H9 (cell line): Measurements from ENCODE around the gene APCDD1. TPM values are rescaled to one million over a fixed set of nuclear protein-coding genes. Genes with fewer than 3 reads are reported as not detected.

Source experiments
- DNase-seq: peaks from one replicate; pipeline ENCODE4 v3.0.0-alpha.2; 2017
- H2AFZ ChIP-seq: one replicate; pipeline ENCODE4 v1.6.1; 2013; ENCODE audit warnings: mild to moderate bottlenecking, low read length, control low read depth, moderate library complexity
- H2AK5ac ChIP-seq: 2 replicates; pipeline ENCODE4 v1.6.1; 2013; ENCODE audit warnings: low read length, control low read depth, mixed read lengths; ENCODE audit not compliant: insufficient read length
- H2BK120ac ChIP-seq: one replicate; pipeline ENCODE4 v1.6.1; 2013; ENCODE audit warnings: low read depth, mild to moderate bottlenecking, low read length, control low read depth, inconsistent platforms; ENCODE audit not compliant: poor library complexity, severe bottlenecking
- H2BK12ac ChIP-seq: 2 replicates; pipeline ENCODE4 v1.6.1; 2013; ENCODE audit warnings: low read length, control low read depth, mixed read lengths, low read depth; ENCODE audit not compliant: insufficient read length
- H2BK15ac ChIP-seq: 2 replicates; pipeline ENCODE4 v1.6.1; 2013; ENCODE audit warnings: low read depth, low read length, control low read depth
- H2BK20ac ChIP-seq: one replicate; pipeline ENCODE4 v1.6.1; 2013; ENCODE audit warnings: low read depth, mild to moderate bottlenecking, low read length, control low read depth, inconsistent platforms; ENCODE audit not compliant: poor library complexity, severe bottlenecking
- H2BK5ac ChIP-seq: 2 replicates; pipeline ENCODE4 v1.6.1; 2013; ENCODE audit warnings: low read length, control low read depth, mixed read lengths; ENCODE audit not compliant: insufficient read length
- H3K14ac ChIP-seq: 2 replicates; pipeline ENCODE4 v1.6.1; 2013; ENCODE audit warnings: low read length, control low read depth; ENCODE audit not compliant: insufficient read depth
- H3K18ac ChIP-seq: 2 replicates; pipeline ENCODE4 v1.6.1; 2013; ENCODE audit warnings: low read depth, mild to moderate bottlenecking, mixed read lengths, low read length, control low read depth; ENCODE audit not compliant: insufficient read length
- H3K23ac ChIP-seq: 2 replicates; pipeline ENCODE4 v1.6.1; 2013; ENCODE audit warnings: low read length, control low read depth, mixed read lengths, low read depth; ENCODE audit not compliant: insufficient read length
- H3K23me2 ChIP-seq: 2 replicates; pipeline ENCODE4 v1.6.1; 2013; ENCODE audit warnings: low read depth, mild to moderate bottlenecking, mixed read lengths, low read length, control low read depth; ENCODE audit not compliant: insufficient read length, poor library complexity, severe bottlenecking
- H3K27ac ChIP-seq: 2 replicates; pipeline ENCODE4 v1.5.1; 2013; ENCODE audit warnings: low read length, control low read depth, mixed read lengths, low read depth; ENCODE audit not compliant: insufficient read length
- H3K27me3 ChIP-seq: 2 replicates; pipeline ENCODE4 v1.6.1; 2013; ENCODE audit warnings: low read length, control low read depth, inconsistent platforms; ENCODE audit not compliant: insufficient read depth
- H3K4ac ChIP-seq: 2 replicates; pipeline ENCODE4 v1.6.1; 2013; ENCODE audit warnings: low read depth, mild to moderate bottlenecking, control low read depth, inconsistent platforms, low read length, moderate library complexity
- H3K4me1 ChIP-seq: 2 replicates; pipeline ENCODE4 v1.6.1; 2013; ENCODE audit warnings: low read length, control low read depth, inconsistent platforms; ENCODE audit not compliant: insufficient read depth
- H3K4me2 ChIP-seq: 2 replicates; pipeline ENCODE4 v1.6.1; 2013; ENCODE audit warnings: low read length, control low read depth, mixed read lengths; ENCODE audit not compliant: insufficient read length, insufficient read depth
- H3K56ac ChIP-seq: 2 replicates; pipeline ENCODE4 v1.6.1; 2013; ENCODE audit warnings: low read depth, mild to moderate bottlenecking, mixed read lengths, low read length, control low read depth; ENCODE audit not compliant: insufficient read length
- H3K79me1 ChIP-seq: 2 replicates; pipeline ENCODE4 v1.6.1; 2013; ENCODE audit warnings: low read depth, mild to moderate bottlenecking, moderate library complexity, low read length, control low read depth, inconsistent platforms; ENCODE audit not compliant: insufficient read depth, poor library complexity, severe bottlenecking
- H3K79me2 ChIP-seq: 2 replicates; pipeline ENCODE4 v1.6.1; 2013; ENCODE audit warnings: low read length, control low read depth, inconsistent platforms; ENCODE audit not compliant: insufficient read depth
- H3K9ac ChIP-seq: 2 replicates; pipeline ENCODE4 v1.6.1; 2013; ENCODE audit warnings: low read length, control low read depth, mixed read lengths; ENCODE audit not compliant: insufficient read length; ENCODE audit errors: extremely low read depth
- H3K9me3 ChIP-seq: one replicate; pipeline ENCODE4 v1.6.1; 2013; ENCODE audit warnings: low read depth, low read length, inconsistent platforms; ENCODE audit not compliant: control insufficient read depth
- H3T11ph ChIP-seq: one replicate; pipeline ENCODE4 v1.6.1; 2013; ENCODE audit warnings: mild to moderate bottlenecking, low read length, control low read depth, inconsistent platforms
- H4K20me1 ChIP-seq: one replicate; pipeline ENCODE4 v1.6.1; 2013; ENCODE audit not compliant: control insufficient read depth, insufficient read length, insufficient read depth
- H4K5ac ChIP-seq: 2 replicates; pipeline ENCODE4 v1.6.1; 2013; ENCODE audit warnings: low read depth, mild to moderate bottlenecking, mixed read lengths, low read length, control low read depth; ENCODE audit not compliant: insufficient read length
- H4K8ac ChIP-seq: replicated peaks from 2 replicates; pipeline ENCODE4 v1.6.1; 2013; ENCODE audit warnings: low read length, control low read depth, mixed read lengths, low read depth; ENCODE audit not compliant: insufficient read length
- H4K91ac ChIP-seq: 2 replicates; pipeline ENCODE4 v1.6.1; 2013; ENCODE audit warnings: low read depth, mild to moderate bottlenecking, moderate library complexity, mixed read lengths, low read length, control low read depth; ENCODE audit not compliant: insufficient read length
- H3K27ac Mint-ChIP-seq, 3 experiments: 2 replicates in 2 of 3; 3 replicates in 1 of 3; pipeline ENCODE4 v1.8.0; 2020 to 2021; ENCODE audit warnings: mixed read lengths in 3 of 3, mild to moderate bottlenecking in 1 of 3, moderate library complexity in 1 of 3
- H3K27me3 Mint-ChIP-seq: 2 replicates; pipeline ENCODE4 v1.8.0; 2021; ENCODE audit warnings: low read depth, mild to moderate bottlenecking, moderate library complexity, mixed read lengths
- H3K36me3 Mint-ChIP-seq, 3 experiments: 2 replicates in 2 of 3; 3 replicates in 1 of 3; pipeline ENCODE4 v1.8.0; 2020 to 2021; ENCODE audit warnings: low read depth in 3 of 3, mixed read lengths in 3 of 3; ENCODE audit not compliant: insufficient read depth in 1 of 3
- H3K4me1 Mint-ChIP-seq, 2 experiments: 2 replicates each; pipeline ENCODE4 v1.8.0; 2020; ENCODE audit warnings: mixed read lengths in 2 of 2
- H3K4me3 Mint-ChIP-seq, 2 experiments: 2 replicates in 1 of 2; 3 replicates in 1 of 2; pipeline ENCODE4 v1.8.0; 2020 to 2021; ENCODE audit warnings: mild to moderate bottlenecking in 2 of 2, mixed read lengths in 2 of 2, moderate library complexity in 1 of 2
- H3K9me3 Mint-ChIP-seq, 2 experiments: 2 replicates in 1 of 2; 3 replicates in 1 of 2; pipeline ENCODE4 v1.8.0; 2020; ENCODE audit warnings: mild to moderate bottlenecking in 2 of 2, mixed read lengths in 2 of 2, moderate library complexity in 1 of 2
- CTCF ChIP-seq: fragments of 200-600 bp; sonication (generic); conservative IDR thresholded peaks from 3 replicates; pipeline ENCODE4 v1.8.0; 2021; ENCODE audit warnings: antibody characterized with exemption, mild to moderate bottlenecking
- WGBS: extraction: QIAGEN DNeasy Blood & Tissue Kit; methylation state at CpG from one replicate; pipeline ENCODE4 v1.1.7; 2013; ENCODE audit warnings: missing lambda C conversion rate, low lambda C conversion rate, mixed read lengths; ENCODE audit not compliant: insufficient read length; ENCODE audit errors: extremely low coverage; 5-methylcytosine and 5-hydroxymethylcytosine counted together
- total RNA-seq: library from RNA; stranded (reverse); gene quantifications from 2 replicates; pipeline ENCODE4 v1.2.1, GENCODE V29; 2021

The APCDD1 gene
- total RNA-seq, 1 experiment from 2014 or later = 1.8 TPM

GRCh38 chr18:10454681-10455557 is 484 bp downstream of the APCDD1 start:
- no peaks in the 10 kb centered on the region for H3K79me1 ChIP-seq
- no peak overlapping the region for H2BK12ac ChIP-seq
- no peak for TF ChIP-seq CTCF
- peaks cover 8% of the 10 kb centered on the region for H3K23me2 ChIP-seq
- no peak overlapping the region for H2BK5ac ChIP-seq
- no peak overlapping the region for H4K91ac ChIP-seq
- no CpG with 5 or more reads among the region's 94 CpGs for WGBS
- no peak overlapping the region for H3K4ac ChIP-seq
- H3K27ac ChIP-seq = no peak overlapping the region
- peak overlapping the region; percentile 50 for H3K4me2 ChIP-seq
- H3K18ac ChIP-seq = no peak overlapping the region
- peak; percentile 45 for DNase-seq
- no peak overlapping the region for H2BK15ac ChIP-seq
- no peak overlapping the region for H3K56ac ChIP-seq
- H3K14ac ChIP-seq = peak overlapping the region; percentile 86
- no peak overlapping the region for H4K8ac ChIP-seq
- peaks cover 12 to 25% of the 10 kb centered on the region in 2 experiments for H3K4me1 Mint-ChIP-seq
- no peak overlapping the region for H4K5ac ChIP-seq
- no peak overlapping the region for H2AK5ac ChIP-seq
- H3K79me2 ChIP-seq = no peaks in the 10 kb centered on the region
- no peak overlapping the region for H3T11ph ChIP-seq
- H3K36me3 Mint-ChIP-seq = peaks cover 0 to 2% (median 0%) of the 10 kb centered on the region in 3 experiments; a peak in 2 of 7 replicates
- H3K4me3 Mint-ChIP-seq = peak overlapping the region; percentile 70 to 88
- H3K27ac Mint-ChIP-seq = peak overlapping the region in 1 of 3 experiments; percentile 85; a peak in 1 of 7 replicates
- peaks cover 67% of the 10 kb centered on the region for H3K27me3 Mint-ChIP-seq
- no peaks in the 10 kb centered on the region; a peak in 1 of 5 replicates for H3K9me3 Mint-ChIP-seq
- H3K23ac ChIP-seq = no peak overlapping the region
- peaks cover 15% of the 10 kb centered on the region; the same call in 1 of the 2 replicates for H3K27me3 ChIP-seq
- H3K9me3 ChIP-seq = no peaks in the 10 kb centered on the region
- H2BK20ac ChIP-seq = no peak overlapping the region
- H3K4me1 ChIP-seq = peaks cover 4% of the 10 kb centered on the region; the same call in 1 of the 2 replicates
- peak overlapping the region; percentile 24 for H3K9ac ChIP-seq
- H2AFZ ChIP-seq = no peak overlapping the region
- no peaks in the 10 kb centered on the region for H4K20me1 ChIP-seq
- no peak overlapping the region for H2BK120ac ChIP-seq
